Panc1 (cell line): ENCODE results near the gene BTG4. TPM values are rescaled to one million over a fixed set of nuclear protein-coding genes. Genes with fewer than 3 reads are reported as not detected.

Source experiments
- ATAC-seq: fragments of 200-7000 bp; cut with Tn5 transposase; 2 replicates; pipeline ENCODE4 v1.9.1; 2020; ENCODE audit warnings: mild to moderate bottlenecking, moderate library complexity
- BruUV-seq: library from RNA; stranded (reverse); fragments of 400-500 nt; replicated peaks from 2 replicates; lab custom pipeline; 2021; lab: Mats Ljungman, UMichigan
- CTCF ChIA-PET: fragments of 300-600 bp; sonication (Branson Sonifier 250); formaldehyde crosslinking; loops from one replicate; lab custom pipeline; 2022; ENCODE audit warnings: antibody characterized with exemption; lab: Charles Lee
- POLR2A ChIA-PET: fragments of 300-600 bp; sonication (Branson Sonifier 250); formaldehyde crosslinking; loops from one replicate; lab custom pipeline; 2022; ENCODE audit warnings: antibody characterized with exemption; lab: Charles Lee
- DNase-seq: peaks from one replicate; pipeline ENCODE4 v3.0.0-alpha.2; 2010; ENCODE audit warnings: low read depth, low spot score
- H3K27ac ChIP-seq: 2 replicates; pipeline ENCODE4 v1.5.1; 2011; ENCODE audit warnings: mild to moderate bottlenecking, low read length, inconsistent platforms
- H3K27me3 ChIP-seq: fragments of 200-500 bp; sonication (Bioruptor generic); 2 replicates; pipeline ENCODE4 v1.6.0; 2014; ENCODE audit warnings: low read length, inconsistent platforms; ENCODE audit not compliant: control insufficient read depth, insufficient read depth
- H3K36me3 ChIP-seq: fragments of 200-500 bp; sonication (Bioruptor generic); 2 replicates; pipeline ENCODE4 v1.5.1; 2014; ENCODE audit warnings: inconsistent platforms, mild to moderate bottlenecking, low read length, moderate library complexity; ENCODE audit not compliant: control insufficient read depth, insufficient read depth
- H3K4me1 ChIP-seq: 2 replicates; pipeline ENCODE4 v1.5.1; 2011; ENCODE audit warnings: inconsistent platforms, mild to moderate bottlenecking, low read length, moderate library complexity; ENCODE audit not compliant: control insufficient read depth, insufficient read depth
- H3K4me3 ChIP-seq, 2 experiments: 2 replicates each; pipeline ENCODE4 v1.5.1; 2011 to 2012; ENCODE audit warnings: low read depth in 2 of 2, low read length in 2 of 2, mild to moderate bottlenecking in 2 of 2, inconsistent platforms in 1 of 2, moderate library complexity in 1 of 2
- H3K9me3 ChIP-seq: fragments of 200-500 bp; sonication (Bioruptor generic); 2 replicates; pipeline ENCODE4 v1.5.1; 2014; ENCODE audit warnings: low read depth, mild to moderate bottlenecking, inconsistent platforms, low read length, moderate library complexity; ENCODE audit not compliant: control insufficient read depth, insufficient read depth
- CTCF ChIP-seq: fragments of 450-650 bp; IDR thresholded peaks from 2 replicates; pipeline ENCODE4 v1.5.1; 2017; ENCODE audit warnings: mild to moderate bottlenecking
- POLR2AphosphoS5 ChIP-seq: IDR thresholded peaks from 2 replicates; pipeline ENCODE4 v1.6.1; 2012; ENCODE audit warnings: mild to moderate bottlenecking, low read depth, low read length, moderate library complexity
- REST ChIP-seq, 2 experiments: IDR thresholded peaks; 2 replicates each; pipeline ENCODE4 v1.6.1; 2011 to 2012; ENCODE audit warnings: low read depth in 2 of 2, control low read depth in 1 of 2, low read length in 1 of 2, mild to moderate bottlenecking in 1 of 2, moderate library complexity in 1 of 2; ENCODE audit not compliant: insufficient read depth in 1 of 2
- SIN3A ChIP-seq: IDR thresholded peaks from 2 replicates; pipeline ENCODE4 v1.6.1; 2012; ENCODE audit warnings: low read depth, mild to moderate bottlenecking, low read length, moderate library complexity, borderline replicate concordance; ENCODE audit not compliant: insufficient read depth
- TCF7L2 ChIP-seq: IDR thresholded peaks from 2 replicates; pipeline ENCODE4 v1.6.1; 2011; ENCODE audit warnings: mild to moderate bottlenecking, low read depth, low read length, inconsistent platforms
- in situ Hi-C: cut with HindIII; loops from 2 replicates; pipeline ENCODE4 v1.10.0; 2016; ENCODE audit warnings: low sequenced_read_pairs, low pct_unique_long_range_greater_than_20kb
- intact Hi-C: fragments of 100-400 bp; cut with micrococcal nuclease; formaldehyde crosslinking; loops from one replicate; pipeline ENCODE4 v1.10.0; 2022; ENCODE audit not compliant: unreplicated experiment
- microRNA-seq: library from miRNA; unstranded; fragments of <30 nt; microRNA quantifications from one replicate; pipeline ENCODE4 v1.1.0, GENCODE V29; 2020; ENCODE audit not compliant: unreplicated experiment
- total RNA-seq: library from RNA; stranded (reverse); gene quantifications from one replicate; pipeline ENCODE4 v1.2.1, GENCODE V29; 2021; ENCODE audit not compliant: unreplicated experiment

BTG4 gene
- total RNA-seq, 1 experiment from 2014 or later, result not detected

- DNase-seq (no peak), ATAC-seq (no peak)
- TF ChIP-seq POLR2AphosphoS5, result no peak
- no peak for TF ChIP-seq SIN3A
- no peak for TF ChIP-seq TCF7L2
- TF ChIP-seq CTCF, result no peak
- TF ChIP-seq REST (IDR thresholded peaks at IDR 0.05; ENCODE audit: insufficient read depth in 1 of 2, low read depth in 2 of 2, low read length in 1 of 2), result no peak
- no peaks in the 10 kb centered on the region for H3K36me3 ChIP-seq
- 0 out of 2 replicates have a peak, but pooled peaks cover 3% of the 10 kb centered on the region for H3K27me3 ChIP-seq
- no peak overlapping the region for H3K4me3 ChIP-seq
- H3K27ac ChIP-seq, result no peak overlapping the region
- BruUV-seq, result no TSS peak
- intact Hi-C loops, result loop anchor here (10.0 kb wide), 1 partner anchor 981 kb away; no protein-coding TSS in a partner anchor
- POLR2A ChIA-PET, result no interaction called here
- CTCF ChIA-PET, result interaction anchor here (0.5 to 1.7 kb wide), 3 partner anchors 9 to 163 kb away, joined by 3 to 15 read pairs (median 7); no protein-coding TSS in a partner anchor
- in situ Hi-C loops, result no loop called here
- H3K4me1 ChIP-seq, result no peaks in the 10 kb centered on the region
- H3K9me3 ChIP-seq, result no peaks in the 10 kb centered on the region
These were observed 66.6 kb downstream of the BTG4 start for GRCh38 chr11:111445586-111445985.

Small RNA genes lying within 50 kb of the gene (microRNA-seq; reads per million reads assigned to microRNA genes)
- 8.9 reads per million, percentile 27 among the genes with 10 or more reads in this experiment for gene MIR34B
- 167 reads per million, percentile 61 among the genes with 10 or more reads in this experiment for gene MIR34C

Other genes with a start within 250 kb of the BTG4 start
- gene POU2AF3, start 213.8 kb downstream of the BTG4 start, total RNA-seq, result 0.64 TPM
- gene POU2AF1, start 133.1 kb downstream of the BTG4 start, total RNA-seq, result 0.18 TPM
- not detected for gene HOATZ, start 2.4 kb upstream of the BTG4 start, total RNA-seq
- gene LAYN, start 28.3 kb upstream of the BTG4 start, total RNA-seq, result 3.6 TPM
- gene SIK2, start 90.1 kb upstream of the BTG4 start, total RNA-seq, result 17.0 TPM